Activated CD4-positive, alpha-beta T cell treated with anti-CD3 and anti-CD28 coated beads for 1 hour (primary cell): Measurements from ENCODE around the gene SNTG2.

Experiments
- DNase-seq: peaks from one replicate; pipeline ENCODE4 v3.0.0-alpha.2; 2020

The SNTG2 gene

GRCh38 chr2:1010415-1010930 is 59.8 kb downstream of the SNTG2 start:
- DNase-seq = no peak

- no peak for DNase-seq
These were observed 60.4 kb downstream of the SNTG2 start for GRCh38 chr2:1011006-1011405.

- DNase-seq = no peak
These were observed 61.3 kb downstream of the SNTG2 start for GRCh38 chr2:1011985-1012384.

GRCh38 chr2:1014802-1015201 is 64.2 kb downstream of the SNTG2 start:
- no peak for DNase-seq

- no peak for DNase-seq
These were observed 65.9 kb downstream of the SNTG2 start for GRCh38 chr2:1016500-1016899.

- no peak for DNase-seq
These were observed 67.2 kb downstream of the SNTG2 start for GRCh38 chr2:1017827-1018226.

- no peak for DNase-seq
These were observed 69.6 kb downstream of the SNTG2 start for GRCh38 chr2:1020206-1020605.

GRCh38 chr2:1022178-1022577 is 71.5 kb downstream of the SNTG2 start:
- DNase-seq = no peak

GRCh38 chr2:1024981-1025380 is 74.3 kb downstream of the SNTG2 start:
- DNase-seq = no peak

DNA sequence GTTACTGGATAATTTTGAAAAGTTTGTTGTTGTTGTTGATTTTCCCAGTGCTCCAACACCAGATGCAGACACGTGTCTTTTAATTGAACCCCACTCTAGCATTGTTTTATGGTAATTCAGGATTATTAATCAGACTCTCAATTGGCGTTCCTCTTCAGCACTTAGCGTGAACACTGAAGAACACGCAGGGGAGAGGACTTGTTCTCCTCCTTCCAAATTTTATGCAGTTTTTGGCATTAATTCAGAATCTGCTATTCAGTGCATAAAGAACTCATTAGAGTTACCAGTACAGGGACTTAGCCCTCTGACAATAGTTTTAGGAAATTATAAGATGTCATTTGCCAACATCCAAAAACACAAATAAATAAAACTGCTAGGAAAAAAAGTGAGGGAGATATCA is 75.5 kb downstream of the SNTG2 start:
- no peak for DNase-seq

DNA sequence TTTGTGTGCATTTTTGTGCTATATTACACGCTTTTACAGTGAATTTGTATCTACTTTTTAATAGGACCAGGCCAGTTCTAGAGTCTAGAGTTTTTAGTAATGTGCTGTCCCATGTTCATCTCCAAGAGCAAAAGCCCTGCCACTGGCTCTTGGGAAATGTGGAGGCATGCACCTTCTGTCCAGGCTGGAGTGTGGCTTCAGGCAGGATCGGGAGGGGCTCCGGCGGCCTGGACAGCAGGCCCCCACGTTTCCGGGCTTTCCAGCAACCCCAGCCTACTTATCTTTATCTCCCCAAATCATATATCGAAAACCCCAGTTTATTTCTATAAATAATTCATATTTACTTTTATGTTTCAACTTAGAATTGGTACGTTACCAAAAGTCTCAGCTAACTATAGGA is 78.2 kb downstream of the SNTG2 start:
- DNase-seq = no peak

- no peak for DNase-seq
These were observed 81.4 kb downstream of the SNTG2 start for GRCh38 chr2:1032030-1032429.

GRCh38 chr2:1033069-1033468 is 82.4 kb downstream of the SNTG2 start:
- DNase-seq = no peak

GRCh38 chr2:1037066-1037465 is 86.4 kb downstream of the SNTG2 start:
- DNase-seq = no peak

DNA sequence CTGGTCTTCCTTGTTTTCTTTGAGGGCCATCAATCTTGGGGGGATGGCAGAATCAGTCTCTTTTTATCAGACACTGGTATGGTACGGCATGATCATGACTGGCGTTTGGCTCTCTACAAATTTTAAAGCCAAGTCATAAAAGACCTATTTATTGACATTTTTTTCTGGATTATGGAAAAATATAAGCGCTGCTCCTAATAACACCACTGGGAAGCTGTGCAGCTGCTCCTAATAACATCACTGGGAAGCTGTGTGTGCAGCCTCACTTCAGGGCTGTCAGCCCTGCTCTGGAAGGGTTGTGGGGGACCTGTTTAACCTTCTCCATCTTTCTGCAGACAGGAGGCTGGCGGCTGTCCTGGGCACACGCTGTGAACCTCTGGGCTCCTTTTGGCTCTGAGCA is 88.9 kb downstream of the SNTG2 start:
- DNase-seq = no peak

GRCh38 chr2:1041012-1041805 is 90.6 kb downstream of the SNTG2 start:
- no peak for DNase-seq

GRCh38 chr2:1045109-1045508 is 94.5 kb downstream of the SNTG2 start:
- DNase-seq = no peak

DNA sequence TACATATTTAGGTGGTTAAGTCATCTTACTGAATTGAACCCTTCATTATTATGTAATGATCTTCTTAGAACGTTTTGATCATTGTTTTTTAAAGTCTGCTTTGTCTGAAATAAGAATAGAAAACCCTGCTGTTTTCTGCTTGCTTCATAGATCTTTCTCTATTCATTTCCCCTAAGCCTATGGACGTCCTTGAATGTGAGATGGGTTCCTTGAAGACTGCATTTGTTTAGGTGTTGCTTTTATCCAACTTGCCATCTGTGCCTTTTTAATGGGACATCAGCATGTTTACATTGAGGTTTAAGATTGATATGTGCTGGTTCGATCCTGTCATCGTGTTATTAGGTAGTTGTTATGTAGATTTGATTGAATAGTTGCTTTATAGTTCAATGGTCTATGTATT is 95.4 kb downstream of the SNTG2 start:
- DNase-seq = no peak

GRCh38 chr2:1047485-1047884 is 96.8 kb downstream of the SNTG2 start:
- no peak for DNase-seq

- no peak for DNase-seq
These were observed 99.0 kb downstream of the SNTG2 start for GRCh38 chr2:1049691-1050090.

- DNase-seq = no peak
These were observed 100.4 kb downstream of the SNTG2 start for GRCh38 chr2:1051075-1051474.

GRCh38 chr2:1052771-1053191 is 102.1 kb downstream of the SNTG2 start:
- DNase-seq = no peak

DNA sequence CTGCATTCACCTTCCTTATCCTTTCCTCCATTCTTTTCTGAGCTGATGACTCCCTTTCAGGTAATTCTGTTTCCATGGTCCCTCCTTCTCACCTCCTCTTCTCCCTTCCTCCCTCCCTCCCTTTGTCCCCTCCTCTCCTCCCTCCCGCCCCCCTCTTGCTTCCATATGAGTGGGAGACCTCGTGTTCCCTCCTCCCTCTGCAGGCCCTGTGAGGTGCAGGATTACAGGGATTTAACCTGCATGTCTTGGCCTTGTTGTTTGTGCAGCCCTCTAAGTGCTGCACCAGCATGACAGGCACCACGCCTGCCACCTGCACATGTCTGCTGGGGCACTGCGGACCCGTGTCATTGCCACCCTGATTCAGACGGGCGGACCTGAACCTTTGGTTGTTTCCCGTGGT is 103.1 kb downstream of the SNTG2 start:
- DNase-seq = no peak

DNA sequence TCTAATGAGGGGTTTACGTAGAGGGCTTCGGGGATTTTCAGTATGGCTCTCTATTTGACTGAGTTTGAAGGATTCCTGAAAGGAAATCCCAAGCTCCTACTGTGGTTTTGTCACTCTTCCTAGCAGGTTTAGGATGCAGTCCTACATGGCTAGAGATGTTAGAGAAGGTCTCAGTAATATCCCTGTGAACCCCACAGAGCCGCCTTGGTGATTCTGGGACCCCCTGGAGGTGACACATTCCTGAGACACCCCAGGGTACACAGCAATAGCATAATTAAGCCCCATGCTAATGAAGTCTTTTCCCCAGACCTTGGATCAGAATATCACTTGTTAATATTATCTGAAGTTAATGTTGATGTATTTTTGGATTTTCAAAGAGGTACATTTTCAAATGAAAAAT is 103.8 kb downstream of the SNTG2 start:
- no peak for DNase-seq

- no peak for DNase-seq
These were observed 104.5 kb downstream of the SNTG2 start for GRCh38 chr2:1055014-1055595.
